Panc1 (cell line): Measurements from ENCODE around the gene MEI4. TPM values are rescaled to one million over a fixed set of nuclear protein-coding genes. Genes with fewer than 3 reads are reported as not detected.

Experiments used
- ATAC-seq: fragments of 200-7000 bp; cut with Tn5 transposase; 2 replicates; pipeline ENCODE4 v1.9.1; 2020; ENCODE audit warnings: mild to moderate bottlenecking, moderate library complexity
- Bru-seq: library from RNA; stranded (reverse); fragments of 400-500 nt; gene quantifications from one replicate; lab custom pipeline; 2021; lab: Mats Ljungman, UMichigan
- BruChase-seq, 2 experiments: library from RNA; stranded (reverse); fragments of 400-500 nt; gene quantifications; one replicate each; lab custom pipeline; 2021; lab: Mats Ljungman, UMichigan
- BruUV-seq: library from RNA; stranded (reverse); fragments of 400-500 nt; replicated peaks from 2 replicates; lab custom pipeline; 2021; lab: Mats Ljungman, UMichigan
- CTCF ChIA-PET: fragments of 300-600 bp; sonication (Branson Sonifier 250); formaldehyde crosslinking; loops from one replicate; lab custom pipeline; 2022; ENCODE audit warnings: antibody characterized with exemption; lab: Charles Lee
- POLR2A ChIA-PET: fragments of 300-600 bp; sonication (Branson Sonifier 250); formaldehyde crosslinking; loops from one replicate; lab custom pipeline; 2022; ENCODE audit warnings: antibody characterized with exemption; lab: Charles Lee
- DNase-seq: peaks from one replicate; pipeline ENCODE4 v3.0.0-alpha.2; 2010; ENCODE audit warnings: low read depth, low spot score
- H3K27ac ChIP-seq: 2 replicates; pipeline ENCODE4 v1.5.1; 2011; ENCODE audit warnings: mild to moderate bottlenecking, low read length, inconsistent platforms
- H3K27me3 ChIP-seq: fragments of 200-500 bp; sonication (Bioruptor generic); 2 replicates; pipeline ENCODE4 v1.6.0; 2014; ENCODE audit warnings: low read length, inconsistent platforms; ENCODE audit not compliant: control insufficient read depth, insufficient read depth
- H3K36me3 ChIP-seq: fragments of 200-500 bp; sonication (Bioruptor generic); 2 replicates; pipeline ENCODE4 v1.5.1; 2014; ENCODE audit warnings: inconsistent platforms, mild to moderate bottlenecking, low read length, moderate library complexity; ENCODE audit not compliant: control insufficient read depth, insufficient read depth
- H3K4me1 ChIP-seq: 2 replicates; pipeline ENCODE4 v1.5.1; 2011; ENCODE audit warnings: inconsistent platforms, mild to moderate bottlenecking, low read length, moderate library complexity; ENCODE audit not compliant: control insufficient read depth, insufficient read depth
- H3K4me3 ChIP-seq, 2 experiments: 2 replicates each; pipeline ENCODE4 v1.5.1; 2011 to 2012; ENCODE audit warnings: low read depth in 2 of 2, low read length in 2 of 2, mild to moderate bottlenecking in 2 of 2, inconsistent platforms in 1 of 2, moderate library complexity in 1 of 2
- H3K9me3 ChIP-seq: fragments of 200-500 bp; sonication (Bioruptor generic); 2 replicates; pipeline ENCODE4 v1.5.1; 2014; ENCODE audit warnings: low read depth, mild to moderate bottlenecking, inconsistent platforms, low read length, moderate library complexity; ENCODE audit not compliant: control insufficient read depth, insufficient read depth
- CTCF ChIP-seq: fragments of 450-650 bp; IDR thresholded peaks from 2 replicates; pipeline ENCODE4 v1.5.1; 2017; ENCODE audit warnings: mild to moderate bottlenecking
- POLR2AphosphoS5 ChIP-seq: IDR thresholded peaks from 2 replicates; pipeline ENCODE4 v1.6.1; 2012; ENCODE audit warnings: mild to moderate bottlenecking, low read depth, low read length, moderate library complexity
- REST ChIP-seq, 2 experiments: IDR thresholded peaks; 2 replicates each; pipeline ENCODE4 v1.6.1; 2011 to 2012; ENCODE audit warnings: low read depth in 2 of 2, control low read depth in 1 of 2, low read length in 1 of 2, mild to moderate bottlenecking in 1 of 2, moderate library complexity in 1 of 2; ENCODE audit not compliant: insufficient read depth in 1 of 2
- SIN3A ChIP-seq: IDR thresholded peaks from 2 replicates; pipeline ENCODE4 v1.6.1; 2012; ENCODE audit warnings: low read depth, mild to moderate bottlenecking, low read length, moderate library complexity, borderline replicate concordance; ENCODE audit not compliant: insufficient read depth
- TCF7L2 ChIP-seq: IDR thresholded peaks from 2 replicates; pipeline ENCODE4 v1.6.1; 2011; ENCODE audit warnings: mild to moderate bottlenecking, low read depth, low read length, inconsistent platforms
- in situ Hi-C: cut with HindIII; loops from 2 replicates; pipeline ENCODE4 v1.10.0; 2016; ENCODE audit warnings: low sequenced_read_pairs, low pct_unique_long_range_greater_than_20kb
- intact Hi-C: fragments of 100-400 bp; cut with micrococcal nuclease; formaldehyde crosslinking; loops from one replicate; pipeline ENCODE4 v1.10.0; 2022; ENCODE audit not compliant: unreplicated experiment
- long read RNA-seq: library from polyadenylated mRNA; unstranded; transcript quantifications from one replicate; pipeline ENCODE4 v2.0.0, GENCODE V29; 2021; ENCODE audit not compliant: unreplicated experiment
- polyA plus RNA-seq: library from polyadenylated mRNA; unstranded; fragments of >200 nt; gene quantifications from one replicate; pipeline ENCODE4 v1.2.1, GENCODE V29; 2012; ENCODE audit warnings: missing spikeins; ENCODE audit not compliant: insufficient read length
- total RNA-seq: library from RNA; stranded (reverse); gene quantifications from one replicate; pipeline ENCODE4 v1.2.1, GENCODE V29; 2021; ENCODE audit not compliant: unreplicated experiment

MEI4 gene
- total RNA-seq (0.05 TPM), Bru-seq, nascent RNA (percentile 18 among the genes with signal in this experiment), BruChase-seq, experiment 1, labeled RNA remaining after a 2-hour chase (percentile 13 among the genes with signal in this experiment), BruChase-seq, experiment 2, labeled RNA remaining after a 6-hour chase (percentile 12 among the genes with signal in this experiment)
- polyA plus RNA-seq, result not detected
- long read RNA-seq, result 0 reads

GRCh38 chr6:77652739-77653138 lies at the start of gene MEI4:
MEI4 (plus strand) TSS chr6:77653039; CDS start chr6:77690672, 37,633 bp downstream.
- Histone ChIP-seq H3K4me3 (no peak within 1 kb of the TSS), H3K27me3 (no peaks in the 10 kb centered on the region; the same call in 1 of the 2 replicates), H3K4me1 (peaks cover 6% of the 10 kb centered on the region; the same call in 1 of the 2 replicates), H3K9me3 (no peaks in the 10 kb centered on the region), H3K36me3 (no peaks in the 10 kb centered on the region), H3K27ac (no peak within 1 kb of the TSS)
- ATAC-seq (no peak), DNase-seq (no peak)
- intact Hi-C loops, result no loop called here
- ChIA-PET POLR2A (no interaction called here), CTCF (no interaction called here)
- no TSS peak for BruUV-seq
- in situ Hi-C loops, result no loop called here
- TF ChIP-seq REST (IDR thresholded peaks at IDR 0.05; ENCODE audit: insufficient read depth in 1 of 2, low read depth in 2 of 2, low read length in 1 of 2) (no peak), CTCF (no peak), TCF7L2 (no peak), POLR2AphosphoS5 (no peak), SIN3A (no peak)

GRCh38 chr6:77604476-77604875 lies 48.4 kb upstream of the MEI4 start:
- Histone ChIP-seq H3K27me3 (no peaks in the 10 kb centered on the region), H3K4me3 (no peak overlapping the region), H3K9me3 (0 out of 2 replicates have a peak, but pooled peaks cover 3% of the 10 kb centered on the region), H3K27ac (no peak overlapping the region), H3K4me1 (no peaks in the 10 kb centered on the region), H3K36me3 (no peaks in the 10 kb centered on the region)
- ATAC-seq (no peak), DNase-seq (no peak)
- ChIA-PET POLR2A (no interaction called here), CTCF (no interaction called here)
- TF ChIP-seq SIN3A (no peak), REST (IDR thresholded peaks at IDR 0.05; ENCODE audit: insufficient read depth in 1 of 2, low read depth in 2 of 2, low read length in 1 of 2) (no peak), POLR2AphosphoS5 (no peak), TCF7L2 (no peak), CTCF (no peak)
- BruUV-seq, result no TSS peak
- intact Hi-C loops, result no loop called here
- in situ Hi-C loops, result no loop called here
